AG04450 (cell line): ENCODE measurements around the gene NFASC. TPM values are rescaled to one million over a fixed set of nuclear protein-coding genes. Genes with fewer than 3 reads are reported as not detected.

Source experiments
- CTCF ChIA-PET: fragments of 300-600, 350-600 bp; formaldehyde crosslinking; extraction: SDS; loops from one replicate; lab custom pipeline; 2022; ENCODE audit warnings: antibody characterized with exemption, inconsistent platforms; lab: Charles Lee
- POLR2A ChIA-PET: fragments of 350-600 bp; formaldehyde crosslinking; extraction: SDS; loops from one replicate; lab custom pipeline; 2021; ENCODE audit warnings: antibody characterized with exemption, inconsistent platforms; lab: Yijun Ruan, JAX
- DNase-seq: peaks from one replicate; pipeline ENCODE4 v3.0.0-alpha.2; 2011; ENCODE audit warnings: low read depth, low spot score
- H3K27ac ChIP-seq: one replicate; pipeline ENCODE4 v1.5.1; 2012; ENCODE audit warnings: low read depth, low read length, control low read depth
- H3K27me3 ChIP-seq: one replicate; pipeline ENCODE4 v1.6.0; 2012; ENCODE audit warnings: low read length; ENCODE audit not compliant: control insufficient read depth, insufficient read depth
- H3K4me3 ChIP-seq: 2 replicates; pipeline ENCODE4 v1.5.1; 2011; ENCODE audit warnings: mild to moderate bottlenecking, low read depth, low read length, control low read depth
- H3K9me3 ChIP-seq: 2 replicates; pipeline ENCODE4 v1.5.1; 2012; ENCODE audit warnings: low read length; ENCODE audit not compliant: control insufficient read depth, insufficient read depth
- CTCF ChIP-seq: IDR thresholded peaks from 2 replicates; pipeline ENCODE4 v1.5.1; 2011; ENCODE audit warnings: low read depth, low read length, control low read depth, inconsistent platforms
- polyA plus RNA-seq: library from polyadenylated mRNA; depleted of rRNA; stranded (reverse); fragments of >200 nt; gene quantifications from 2 replicates; pipeline ENCODE4 v1.2.3, GENCODE V29; 2011

NFASC gene
- polyA plus RNA-seq, 1 experiment, result 1.8 TPM

GRCh38 chr1:204896023-204896422 is 25.4 kb downstream of the NFASC start:
- Histone ChIP-seq H3K4me3 (no peak overlapping the region), H3K27ac (no peak overlapping the region), H3K9me3 (no peaks in the 10 kb centered on the region), H3K27me3 (peaks cover 13% of the 10 kb centered on the region)
- CTCF ChIA-PET, result no interaction called here
- TF ChIP-seq CTCF, result no peak
- POLR2A ChIA-PET, result no interaction called here
- no peak for DNase-seq

- H3K9me3 ChIP-seq, result no peaks in the 10 kb centered on the region
- CTCF ChIA-PET, result interaction anchor here (1.2 kb wide), 1 partner anchor 90 kb away, joined by 6 read pairs; no protein-coding TSS in a partner anchor
- no peak for TF ChIP-seq CTCF
- no peak for DNase-seq
- H3K27ac ChIP-seq, result no peak overlapping the region
- H3K27me3 ChIP-seq, result peaks cover 13% of the 10 kb centered on the region
- POLR2A ChIA-PET, result no interaction called here
- no peak overlapping the region for H3K4me3 ChIP-seq
Measured at GRCh38 chr1:204896787-204897469, 26.3 kb downstream of the NFASC start.

- DNase-seq, result no peak
- H3K27ac ChIP-seq, result no peak overlapping the region
- no peaks in the 10 kb centered on the region for H3K9me3 ChIP-seq
- H3K27me3 ChIP-seq, result peaks cover 13% of the 10 kb centered on the region
- H3K4me3 ChIP-seq, result no peak overlapping the region
- ChIA-PET POLR2A (no interaction called here), CTCF (interaction anchor here (0.6 to 1.0 kb wide), 2 partner anchors 86 to 94 kb away, joined by 3 to 4 read pairs; no protein-coding TSS in a partner anchor)
- TF ChIP-seq CTCF, result no peak
Measured at GRCh38 chr1:204900721-204901120, 30.1 kb downstream of the NFASC start.

- H3K4me3 ChIP-seq, result no peak overlapping the region
- H3K27me3 ChIP-seq, result peaks cover 8% of the 10 kb centered on the region
- ChIA-PET CTCF (no interaction called here), POLR2A (no interaction called here)
- DNase-seq, result no peak
- no peak overlapping the region for H3K27ac ChIP-seq
- no peaks in the 10 kb centered on the region for H3K9me3 ChIP-seq
- TF ChIP-seq CTCF, result no peak
Measured at GRCh38 chr1:204902671-204903070, 32.0 kb downstream of the NFASC start.

- DNase-seq, result no peak
- H3K27me3 ChIP-seq, result peaks cover 5% of the 10 kb centered on the region
- CTCF ChIA-PET, result no interaction called here
- no peak overlapping the region for H3K4me3 ChIP-seq
- no peaks in the 10 kb centered on the region for H3K9me3 ChIP-seq
- POLR2A ChIA-PET, result no interaction called here
- H3K27ac ChIP-seq, result no peak overlapping the region
- no peak for TF ChIP-seq CTCF
Measured at GRCh38 chr1:204904228-204904810, 33.7 kb downstream of the NFASC start.
